DMS153 treated with DMSO at 0.1 percent for 48 hours (cell line): ENCODE data around the gene OSTM1.

Source experiments
- DNase-seq: peaks from one replicate; lab custom pipeline; 2025; ENCODE audit not compliant: unreplicated experiment; lab: John Stamatoyannopoulos, UW

Gene OSTM1

DNA sequence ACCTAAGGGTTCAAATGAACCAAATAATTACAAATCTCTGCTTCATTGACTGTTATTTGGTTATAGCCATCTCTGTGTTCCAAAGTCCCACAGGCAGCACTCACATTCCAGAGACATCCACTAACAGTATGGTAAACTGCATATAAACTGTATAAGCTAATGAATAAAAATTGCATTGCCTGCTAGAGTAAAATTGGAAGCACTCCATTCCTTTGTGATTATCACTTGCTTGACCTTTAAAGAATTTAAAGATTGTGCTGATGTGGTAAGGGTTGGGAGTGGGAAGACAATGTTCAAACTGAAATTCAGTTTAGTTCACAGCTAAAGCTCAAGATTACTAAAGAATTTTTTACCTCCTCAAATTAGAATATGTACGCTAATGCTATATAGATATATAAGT lies 31.0 kb upstream of the OSTM1 start:
- no peak for DNase-seq

DNA sequence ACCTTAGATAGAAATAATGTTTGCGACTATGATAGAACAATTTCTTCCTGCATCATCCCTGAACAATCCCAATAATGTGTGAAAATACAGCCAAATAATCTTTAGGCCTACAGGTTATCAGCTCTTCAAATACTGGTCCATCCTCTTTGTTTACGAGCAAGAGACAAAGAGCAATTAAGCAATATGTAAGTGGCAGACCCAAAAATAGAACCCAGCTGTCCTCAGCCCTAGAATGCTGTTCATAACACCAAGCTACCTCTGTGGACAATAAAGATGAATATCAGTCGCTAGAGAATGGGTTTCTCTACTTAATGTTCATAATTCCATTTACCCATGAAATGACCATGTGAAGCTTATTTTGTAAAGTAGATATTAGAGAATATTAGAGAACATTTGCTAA lies 28.4 kb upstream of the OSTM1 start:
- no peak for DNase-seq

DNA sequence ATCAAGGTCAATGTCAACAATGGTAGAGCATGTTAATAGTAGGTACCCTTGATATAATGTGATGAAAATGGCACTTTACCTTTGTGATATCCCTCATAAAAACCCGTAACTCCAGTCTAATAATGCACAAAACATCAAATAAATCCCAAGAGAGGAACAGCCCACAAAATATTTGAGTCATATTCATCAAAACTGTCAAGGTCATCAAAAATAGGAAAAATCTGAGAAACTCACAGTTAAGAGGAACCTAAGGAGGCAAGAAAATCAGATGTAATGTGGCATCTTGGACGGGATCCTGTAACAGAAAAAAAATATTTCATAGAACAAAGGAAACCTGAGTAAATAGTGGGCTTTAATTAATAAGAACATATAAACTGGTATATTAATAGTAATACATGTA lies 25.5 kb upstream of the OSTM1 start:
- no peak for DNase-seq

DNA sequence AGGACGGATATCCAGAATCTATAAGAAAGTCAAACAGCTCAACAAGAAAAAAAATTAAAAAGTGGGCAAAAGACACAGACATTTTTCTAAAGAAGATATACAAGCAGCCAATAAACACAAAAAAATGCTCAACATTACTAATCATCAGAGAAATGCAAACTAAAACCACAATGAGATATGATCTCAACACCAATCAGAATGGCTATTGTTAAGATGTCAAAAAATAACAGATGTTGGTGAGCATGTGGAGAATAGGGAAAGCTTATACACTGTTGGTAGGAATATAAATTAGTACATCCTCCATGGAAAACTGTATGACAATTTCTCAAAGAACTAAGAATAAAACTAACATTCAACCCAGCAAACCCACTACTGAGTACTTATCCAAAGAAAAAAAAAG lies 23.3 kb upstream of the OSTM1 start:
- DNase-seq = no peak

DNA sequence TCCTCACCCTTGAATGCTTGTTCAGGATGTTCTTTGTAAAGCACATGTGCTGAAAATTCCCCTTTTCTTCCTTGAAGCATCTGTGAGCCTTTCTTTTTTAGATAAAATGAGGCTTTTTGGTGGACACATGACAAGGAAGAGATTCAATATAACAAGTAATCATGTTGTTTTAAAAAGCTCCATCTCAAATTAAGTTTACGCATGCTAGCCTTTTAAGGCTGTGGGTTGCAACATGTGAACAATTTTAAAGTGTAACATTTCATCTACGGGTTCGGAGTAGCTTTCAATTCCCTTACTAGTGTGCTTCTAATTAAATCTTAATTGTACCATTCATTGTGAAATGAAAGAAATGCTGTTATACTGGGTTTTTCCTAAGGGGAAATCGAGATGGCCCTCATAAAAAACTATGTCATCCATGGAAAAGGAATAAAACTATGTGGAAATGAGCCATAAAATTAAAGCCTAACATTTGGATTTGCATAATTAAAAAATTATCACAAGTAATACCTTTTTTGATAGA lies 19.3 kb upstream of the OSTM1 start:
- DNase-seq = no peak

DNA sequence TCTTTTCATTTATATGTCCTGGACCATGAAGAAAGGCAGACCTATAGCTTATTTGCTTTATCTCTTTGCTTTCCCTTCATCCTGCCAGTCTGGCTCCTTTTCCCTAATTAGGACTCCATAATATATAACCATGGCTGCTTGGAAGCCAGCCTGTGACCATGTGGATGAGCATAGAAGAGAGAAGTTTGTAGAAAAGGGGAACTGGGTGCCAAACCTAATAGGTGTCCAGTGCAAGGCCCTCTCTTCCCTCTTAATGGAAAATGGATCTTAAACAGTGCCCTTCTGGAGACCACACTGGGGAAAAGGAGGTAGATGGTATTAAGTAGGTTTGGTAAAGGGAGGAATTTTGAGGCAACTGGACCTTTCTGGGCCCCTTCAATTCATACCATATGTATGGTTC lies 16.7 kb upstream of the OSTM1 start:
- DNase-seq = no peak

DNA sequence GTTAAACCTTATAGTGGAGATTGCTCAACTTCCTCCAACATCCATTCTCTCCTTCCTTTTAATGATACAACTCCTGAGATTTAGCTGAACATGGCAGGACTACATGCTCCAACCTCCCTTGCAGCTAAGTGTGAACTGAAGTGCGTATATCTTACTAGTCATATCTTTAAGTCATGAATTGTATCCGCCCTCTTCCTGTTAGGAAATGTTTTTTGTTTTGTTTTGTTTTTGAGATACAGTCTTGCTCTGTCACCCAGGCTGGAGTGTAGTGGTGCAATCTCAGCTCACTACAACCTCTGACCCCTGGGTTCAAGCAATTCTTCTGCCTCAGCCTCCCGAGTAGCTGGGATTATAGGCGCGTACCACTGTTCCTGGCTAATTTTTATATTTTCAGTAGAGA lies 8.8 kb upstream of the OSTM1 start:
- no peak for DNase-seq

DNA sequence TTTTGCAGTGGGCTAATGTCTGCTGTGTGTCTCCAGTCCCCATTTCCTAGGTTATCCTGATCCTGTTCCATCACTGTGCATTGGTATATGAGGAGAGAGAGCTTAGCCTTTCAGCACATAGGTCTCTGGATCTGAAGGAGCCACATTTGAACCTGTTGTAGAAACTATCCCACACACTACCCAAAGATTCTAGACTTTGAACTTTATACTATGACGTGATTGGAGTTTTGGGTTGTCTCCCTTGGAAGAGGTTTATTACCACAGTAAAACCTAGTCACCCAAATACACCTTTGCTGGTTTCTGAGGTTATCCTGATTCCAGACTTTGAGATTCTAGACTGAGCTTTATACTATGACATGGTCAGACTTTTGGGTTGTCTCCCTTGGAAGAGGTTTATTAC lies 8.0 kb upstream of the OSTM1 start:
- DNase-seq = no peak

DNA sequence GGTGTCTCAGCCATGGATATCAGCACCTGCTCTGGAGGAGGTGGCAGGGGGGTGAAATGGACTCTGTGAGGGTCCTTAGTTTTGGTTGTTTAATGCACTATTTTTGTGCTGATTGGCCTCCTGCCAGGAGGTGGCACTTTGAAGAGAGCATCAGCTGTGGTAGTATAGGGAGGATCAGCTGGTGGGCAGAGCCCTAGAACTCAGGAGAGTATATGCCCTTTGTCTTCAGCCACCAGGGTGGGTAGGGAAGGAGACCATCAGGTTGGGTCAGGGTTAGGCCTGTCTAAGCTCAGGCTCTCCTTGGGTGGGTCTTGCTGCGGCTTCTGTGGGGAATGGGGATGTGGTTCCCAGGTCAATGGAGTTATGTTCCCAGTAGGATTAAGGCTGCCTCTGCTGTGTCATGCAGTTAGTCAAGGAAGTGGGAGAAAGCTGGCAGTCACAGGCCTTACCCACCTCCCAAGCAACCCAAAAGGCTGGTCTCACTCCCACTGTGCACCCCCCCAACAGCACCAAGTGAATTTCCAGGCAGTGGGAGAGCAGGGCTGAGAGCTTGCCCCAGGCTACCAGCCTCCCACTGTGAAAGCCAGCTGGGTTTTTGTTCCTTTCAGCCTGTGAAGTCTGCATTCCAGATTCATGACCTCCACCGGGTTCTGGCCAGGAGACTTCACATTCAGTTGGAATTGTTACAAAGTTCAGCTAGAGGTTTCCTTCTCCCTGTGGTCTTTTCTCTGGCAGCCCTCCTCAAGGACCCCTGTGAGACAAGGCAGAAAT lies 5.7 kb upstream of the OSTM1 start:
- no peak for DNase-seq

DNA sequence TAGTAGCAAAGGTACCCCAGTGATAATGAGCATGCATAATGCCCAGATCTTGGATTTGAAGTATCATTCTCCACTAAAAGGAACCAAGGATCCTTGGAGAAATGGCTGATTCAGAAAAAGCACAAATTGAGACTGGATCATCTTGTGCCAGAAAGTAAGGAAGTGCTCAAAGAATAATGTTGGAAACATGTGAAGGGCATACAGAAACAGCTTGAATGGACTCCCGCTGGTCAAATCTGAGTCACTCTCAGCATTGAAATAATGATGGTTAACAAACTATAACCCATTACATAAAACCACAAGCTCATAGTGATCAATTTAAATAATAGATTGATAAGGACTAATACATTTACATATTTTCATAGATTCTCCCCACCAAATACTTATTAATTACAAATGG lies 3.6 kb upstream of the OSTM1 start:
- DNase-seq = no peak

DNA sequence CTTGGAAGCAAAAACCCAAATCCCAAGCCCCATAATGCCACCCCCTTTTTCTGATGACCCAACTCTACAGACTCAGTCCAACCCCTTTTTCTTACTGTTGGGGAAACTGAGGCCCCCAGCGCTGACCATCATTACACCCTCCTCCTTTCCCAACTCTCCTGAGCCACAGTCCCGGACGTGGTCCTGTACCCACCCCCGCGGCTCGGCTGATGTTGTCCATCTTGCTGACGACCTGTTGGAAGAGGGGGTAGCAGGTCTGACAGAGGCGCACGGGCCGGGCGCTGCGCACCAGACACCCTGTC lies 533 bp downstream of the OSTM1 start:
- DNase-seq = no peak

DNA sequence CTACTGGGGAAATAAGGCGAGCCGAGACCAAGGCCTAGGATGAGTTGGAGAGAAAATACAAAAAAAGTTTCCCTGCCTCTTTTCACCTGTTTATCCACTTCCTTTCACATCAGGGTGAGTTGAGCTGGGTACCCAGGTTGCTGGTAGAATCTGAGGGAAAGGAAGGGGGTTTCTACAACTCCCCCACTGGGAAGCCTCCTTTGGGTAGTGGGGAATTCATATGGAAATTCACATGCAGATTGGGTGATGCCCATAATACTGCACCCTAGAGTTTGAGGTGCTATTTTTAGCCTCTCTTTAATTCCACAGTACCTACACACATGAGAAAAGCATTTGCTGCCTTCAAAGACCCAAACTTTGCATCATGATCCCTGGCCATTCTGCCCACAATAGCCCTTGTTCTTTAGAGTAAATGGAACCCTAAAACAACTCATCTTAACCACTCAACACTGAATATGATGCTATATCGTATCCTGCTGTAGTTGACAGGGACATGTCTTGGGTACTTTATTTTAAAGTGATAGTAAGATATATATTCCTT lies 2.7 kb downstream of the OSTM1 start:
- no peak for DNase-seq

DNA sequence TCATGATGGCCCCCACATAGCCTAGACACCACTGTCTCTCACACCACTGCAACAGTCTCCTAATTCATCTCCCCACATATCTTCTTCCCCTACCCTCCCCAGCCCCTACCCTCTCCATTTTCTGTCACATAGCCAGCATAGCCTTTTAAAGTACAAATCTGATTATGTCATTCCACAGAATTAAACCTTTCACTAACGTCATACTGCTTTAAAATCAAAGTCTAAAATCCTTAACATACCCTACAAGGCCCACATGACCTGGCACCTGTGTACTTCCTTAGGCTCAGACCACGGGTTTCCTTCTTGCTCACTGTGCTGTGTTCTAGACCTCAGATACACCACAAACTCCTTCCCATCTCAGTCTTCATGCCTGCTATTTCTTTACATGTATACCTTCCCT lies 5.9 kb downstream of the OSTM1 start:
- DNase-seq = no peak

DNA sequence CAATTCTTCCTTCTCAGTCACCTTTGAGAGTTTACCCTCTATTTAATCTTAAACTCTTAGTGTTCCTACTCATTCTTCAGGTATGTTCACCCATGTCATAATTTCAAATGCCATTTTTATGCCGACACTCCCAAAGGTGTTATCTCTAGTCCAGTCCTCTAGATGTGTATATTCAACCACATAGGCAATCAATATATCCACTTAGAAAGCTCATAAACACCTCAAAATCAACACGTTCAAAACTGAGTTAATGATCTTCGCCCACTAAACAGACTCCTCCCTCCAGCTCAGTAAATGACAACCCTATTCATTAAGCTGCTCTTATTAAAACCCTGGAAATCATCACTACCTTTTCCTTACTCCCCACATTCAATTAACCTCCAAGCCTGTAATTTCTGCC lies 6.4 kb downstream of the OSTM1 start:
- no peak for DNase-seq

DNA sequence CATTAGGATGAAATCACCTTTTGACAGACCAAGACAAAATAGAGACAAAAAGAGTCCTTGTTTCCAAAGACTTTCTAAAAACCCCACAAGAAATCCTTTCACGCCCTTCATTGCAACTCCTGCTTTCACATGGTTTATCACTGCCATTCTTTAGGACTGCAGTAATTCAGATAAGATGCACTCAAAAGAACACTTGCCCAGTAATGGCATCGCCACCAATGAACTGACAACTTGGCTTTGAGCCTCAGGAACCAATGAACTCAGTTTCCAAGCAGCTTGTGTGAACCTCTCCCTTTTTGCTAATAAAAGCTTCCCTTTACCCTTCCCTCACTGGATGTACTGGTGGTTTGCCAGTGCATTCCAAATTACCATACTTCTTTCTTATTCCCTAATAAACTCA lies 21.8 kb downstream of the OSTM1 start:
- DNase-seq = no peak

DNA sequence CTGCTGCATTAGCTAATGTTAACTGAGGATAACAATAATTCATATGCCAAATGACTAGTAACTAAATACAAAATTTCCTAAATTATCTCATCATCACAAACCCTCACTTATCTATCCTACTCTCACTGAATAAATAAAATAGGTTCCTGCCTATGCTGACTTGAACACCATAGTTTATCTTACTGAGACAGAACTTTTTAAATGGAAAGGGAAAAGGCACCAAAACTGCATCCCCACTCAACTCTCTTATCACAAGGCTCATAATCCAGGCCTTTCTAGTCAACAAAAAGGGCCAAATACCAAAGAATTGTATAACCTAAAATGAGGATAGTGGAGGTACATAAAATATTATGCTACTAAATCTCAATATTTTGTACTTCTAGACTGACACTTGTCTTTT lies 23.1 kb downstream of the OSTM1 start:
- DNase-seq = no peak

DNA sequence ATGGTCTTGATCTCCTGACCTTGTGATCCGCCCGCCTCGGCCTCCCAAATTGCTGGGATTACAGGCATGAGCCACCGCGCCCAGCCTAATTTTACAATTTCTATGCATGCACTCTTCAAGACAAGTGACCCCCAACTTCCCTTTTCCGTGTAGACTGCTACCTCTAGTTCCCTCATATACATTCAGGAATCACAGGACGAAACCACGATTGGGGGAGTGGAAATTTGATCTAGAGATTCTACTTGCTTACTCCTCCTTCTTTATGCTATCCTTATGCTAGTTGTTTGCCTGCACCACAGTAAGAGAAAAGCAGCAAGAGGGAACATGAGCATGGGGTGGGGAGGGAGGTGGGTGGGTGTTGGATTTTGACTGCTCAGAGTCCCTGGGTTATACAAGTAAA lies 34.9 kb downstream of the OSTM1 start:
- DNase-seq = no peak

DNA sequence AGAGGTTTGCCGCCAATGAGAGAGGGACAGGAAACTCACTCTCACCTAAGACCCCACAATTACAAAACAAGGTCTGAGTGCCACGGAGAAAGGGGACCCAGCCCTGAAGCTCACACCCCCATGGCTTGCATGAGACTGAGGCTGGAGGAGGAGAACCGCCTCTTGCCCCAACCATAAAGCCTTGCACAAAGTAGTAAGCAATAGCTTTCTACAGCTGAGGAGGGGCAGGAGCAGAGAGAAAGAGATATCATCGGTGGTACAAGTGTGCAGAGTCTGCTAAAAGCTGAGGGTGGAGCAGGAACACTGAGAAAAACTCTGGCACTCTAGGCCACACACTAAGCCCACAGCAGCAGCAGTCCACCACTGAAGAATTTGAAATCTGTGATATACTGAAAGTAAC lies 37.7 kb downstream of the OSTM1 start:
- DNase-seq = no peak

DNA sequence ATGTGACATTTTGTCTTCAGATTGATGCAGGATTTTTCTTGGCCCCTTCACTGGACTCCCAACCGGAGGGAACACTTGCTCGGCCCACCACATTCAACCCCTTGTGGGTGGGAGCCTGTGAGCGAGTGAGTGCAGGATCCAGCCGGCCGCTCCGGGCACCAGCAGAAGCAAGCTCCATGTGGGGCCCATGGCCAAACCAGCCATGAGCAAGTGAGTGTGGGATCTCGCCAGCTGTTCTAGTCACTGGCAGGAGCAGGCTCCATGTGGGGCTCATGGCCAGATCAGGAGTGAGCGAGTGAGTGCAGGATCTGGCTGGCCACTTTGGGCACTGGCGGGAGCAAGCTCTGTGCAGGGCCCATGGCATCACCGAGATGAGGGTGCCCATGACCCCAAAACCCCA lies 42.6 kb downstream of the OSTM1 start:
- DNase-seq = no peak

DNA sequence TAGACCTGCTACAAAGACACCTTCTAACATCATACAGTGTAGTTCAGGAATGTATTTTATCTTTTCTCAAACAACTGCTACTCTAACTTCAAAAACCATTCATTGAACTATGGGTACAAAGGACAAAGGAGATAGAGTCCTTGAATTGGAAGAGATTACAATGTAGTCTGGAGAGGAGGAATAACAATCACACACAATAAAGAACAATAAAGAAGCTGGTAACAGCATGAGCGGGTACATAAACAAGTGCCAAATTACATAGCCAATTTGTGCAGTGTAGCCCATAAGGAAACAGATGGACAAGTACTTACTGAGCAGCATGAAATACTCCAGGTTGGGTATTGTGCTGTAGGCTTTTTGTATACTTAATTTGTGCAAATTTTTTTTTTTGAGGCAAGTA lies 44.3 kb downstream of the OSTM1 start:
- DNase-seq = no peak

DNA sequence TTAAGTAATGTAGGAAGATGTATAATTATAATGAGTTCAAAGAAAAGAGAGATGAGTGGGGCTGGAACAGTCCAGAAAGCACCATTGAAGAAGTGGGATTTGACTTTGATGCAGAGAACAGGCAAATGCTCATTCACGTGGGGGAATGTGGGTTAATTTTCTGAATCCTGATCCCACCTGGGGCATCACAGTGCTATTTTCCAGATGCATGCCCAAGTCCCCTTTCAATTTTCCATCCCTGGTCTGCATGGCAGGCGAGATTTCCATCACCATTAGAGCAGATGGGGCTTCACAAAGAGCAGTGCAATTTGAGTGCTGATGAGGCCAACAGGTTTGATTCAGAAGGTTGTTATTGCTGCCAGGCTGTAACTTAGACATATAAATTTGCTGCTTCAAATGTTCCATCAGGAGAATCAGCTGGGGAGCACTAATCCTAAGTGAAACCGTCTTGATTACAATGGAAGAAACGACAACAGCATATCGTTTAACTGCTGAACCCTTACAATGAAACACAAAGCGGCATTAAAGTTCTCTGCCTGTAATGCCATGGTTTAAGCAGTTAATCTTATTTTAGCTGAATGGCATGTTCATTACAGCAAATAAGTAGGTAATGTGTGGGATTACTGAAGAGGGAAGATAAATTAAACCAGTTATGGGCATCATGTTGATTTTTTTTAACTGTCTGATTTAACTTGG lies 45.2 kb downstream of the OSTM1 start:
- DNase-seq = no peak

DNA sequence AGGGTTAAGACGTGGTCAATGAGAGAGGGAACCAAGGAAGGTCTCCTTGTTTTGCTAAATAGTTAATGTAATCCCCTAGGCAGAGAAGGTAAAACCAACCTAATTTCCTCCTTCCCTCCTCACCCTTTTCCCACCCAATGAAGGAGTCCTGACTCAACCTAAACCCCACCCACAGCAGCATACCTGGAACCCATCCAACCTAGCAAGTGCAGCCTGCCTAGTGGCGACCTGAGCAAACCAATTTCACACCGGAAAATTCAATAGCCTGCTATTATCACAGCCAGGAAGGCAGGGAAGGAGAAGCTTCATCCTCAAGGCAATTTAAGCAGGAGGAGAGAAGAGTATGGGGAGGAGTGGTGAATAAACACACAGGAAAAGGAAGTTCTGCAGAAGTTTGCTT lies 46.9 kb downstream of the OSTM1 start:
- DNase-seq = no peak

DNA sequence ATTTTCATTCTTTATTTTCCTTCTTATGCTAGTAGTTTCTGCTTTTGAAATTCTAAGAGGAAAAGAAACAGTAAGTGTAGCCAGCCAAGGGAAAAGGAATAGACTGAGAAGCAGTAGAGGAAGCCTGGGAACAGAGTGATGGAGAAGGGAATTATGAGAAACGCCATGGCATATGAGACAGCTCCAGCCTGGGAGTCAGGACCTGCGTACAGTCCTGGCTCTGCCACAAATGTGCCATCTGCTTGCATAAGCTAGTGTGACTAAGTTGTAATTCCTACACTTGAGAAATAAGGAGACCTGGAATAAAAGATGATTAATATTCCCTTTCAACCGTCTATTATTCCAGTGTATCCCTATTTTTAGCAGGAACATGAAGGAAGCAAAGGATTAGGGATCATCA lies 47.5 kb downstream of the OSTM1 start:
- no peak for DNase-seq
